ENCODE results near the gene SELENOP. TPM values are rescaled to one million over a fixed set of nuclear protein-coding genes. Genes with fewer than 3 reads are reported as not detected.
"Not testable (repeated sequence)": the region's sequence is repeated elsewhere in the genome, so short reads cannot be mapped to it uniquely, and the experiment has no call there.

SELENOP gene
- total RNA-seq, 1 donor from 2014 or later = 0.20 TPM

DNA sequence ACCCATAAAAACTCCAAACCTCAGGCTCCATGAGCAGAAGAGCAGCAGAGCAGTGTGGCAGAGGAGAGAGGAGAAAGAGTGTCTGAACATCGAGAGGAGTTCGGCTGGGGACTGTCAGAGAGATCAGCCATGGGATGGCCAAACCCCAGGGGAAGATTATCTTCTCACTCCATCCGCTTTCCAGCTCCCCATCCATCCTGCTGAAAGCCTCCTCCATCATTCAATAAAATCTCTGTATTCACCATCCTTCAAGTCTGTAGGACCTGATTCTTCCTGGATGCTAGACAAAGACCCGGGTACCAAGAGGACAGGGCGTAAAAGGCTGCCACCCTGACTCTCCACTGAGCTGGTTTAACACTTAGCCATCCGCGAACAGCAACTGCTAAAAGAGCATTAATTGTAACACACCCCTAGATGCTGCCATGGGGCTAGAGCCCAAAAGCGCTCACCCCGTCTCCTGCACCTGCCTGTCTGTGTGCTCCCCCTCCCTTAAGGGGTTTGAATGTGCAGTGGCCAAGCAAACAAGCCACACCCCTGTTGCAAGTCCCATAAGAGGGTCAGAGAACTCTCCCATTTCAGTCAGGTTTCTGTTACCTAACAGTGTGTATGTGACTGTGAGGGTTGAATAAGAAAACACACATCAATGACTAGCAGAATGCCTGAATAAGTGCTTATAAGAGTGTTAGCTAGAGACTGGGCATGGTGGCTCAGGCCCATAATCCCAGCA lies 13.9 kb upstream of the SELENOP start:
- H3K27me3 Mint-ChIP-seq (ENCODE audit: low read depth) = peaks cover 10% of the 10 kb centered on the region
- H3K4me1 Mint-ChIP-seq (ENCODE audit: low read depth) = peaks cover 13% of the 10 kb centered on the region
- H3K27ac Mint-ChIP-seq (ENCODE audit: unreplicated experiment) = no peak overlapping the region
- no peaks in the 10 kb centered on the region for H3K9me3 Mint-ChIP-seq (ENCODE audit: low read depth)
- H3K4me3 Mint-ChIP-seq (ENCODE audit: unreplicated experiment) = no peak overlapping the region
- no peak for DNase-seq (ENCODE audit: low spot score)
- TF ChIP-seq, protein P1, sequence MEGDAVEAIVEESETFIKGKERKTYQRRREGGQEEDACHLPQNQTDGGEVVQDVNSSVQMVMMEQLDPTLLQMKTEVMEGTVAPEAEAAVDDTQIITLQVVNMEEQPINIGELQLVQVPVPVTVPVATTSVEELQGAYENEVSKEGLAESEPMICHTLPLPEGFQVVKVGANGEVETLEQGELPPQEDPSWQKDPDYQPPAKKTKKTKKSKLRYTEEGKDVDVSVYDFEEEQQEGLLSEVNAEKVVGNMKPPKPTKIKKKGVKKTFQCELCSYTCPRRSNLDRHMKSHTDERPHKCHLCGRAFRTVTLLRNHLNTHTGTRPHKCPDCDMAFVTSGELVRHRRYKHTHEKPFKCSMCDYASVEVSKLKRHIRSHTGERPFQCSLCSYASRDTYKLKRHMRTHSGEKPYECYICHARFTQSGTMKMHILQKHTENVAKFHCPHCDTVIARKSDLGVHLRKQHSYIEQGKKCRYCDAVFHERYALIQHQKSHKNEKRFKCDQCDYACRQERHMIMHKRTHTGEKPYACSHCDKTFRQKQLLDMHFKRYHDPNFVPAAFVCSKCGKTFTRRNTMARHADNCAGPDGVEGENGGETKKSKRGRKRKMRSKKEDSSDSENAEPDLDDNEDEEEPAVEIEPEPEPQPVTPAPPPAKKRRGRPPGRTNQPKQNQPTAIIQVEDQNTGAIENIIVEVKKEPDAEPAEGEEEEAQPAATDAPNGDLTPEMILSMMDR (IDR thresholded peaks at IDR 0.05) = no peak
- H3K36me3 Mint-ChIP-seq (ENCODE audit: low read depth) = no peaks in the 10 kb centered on the region

DNA sequence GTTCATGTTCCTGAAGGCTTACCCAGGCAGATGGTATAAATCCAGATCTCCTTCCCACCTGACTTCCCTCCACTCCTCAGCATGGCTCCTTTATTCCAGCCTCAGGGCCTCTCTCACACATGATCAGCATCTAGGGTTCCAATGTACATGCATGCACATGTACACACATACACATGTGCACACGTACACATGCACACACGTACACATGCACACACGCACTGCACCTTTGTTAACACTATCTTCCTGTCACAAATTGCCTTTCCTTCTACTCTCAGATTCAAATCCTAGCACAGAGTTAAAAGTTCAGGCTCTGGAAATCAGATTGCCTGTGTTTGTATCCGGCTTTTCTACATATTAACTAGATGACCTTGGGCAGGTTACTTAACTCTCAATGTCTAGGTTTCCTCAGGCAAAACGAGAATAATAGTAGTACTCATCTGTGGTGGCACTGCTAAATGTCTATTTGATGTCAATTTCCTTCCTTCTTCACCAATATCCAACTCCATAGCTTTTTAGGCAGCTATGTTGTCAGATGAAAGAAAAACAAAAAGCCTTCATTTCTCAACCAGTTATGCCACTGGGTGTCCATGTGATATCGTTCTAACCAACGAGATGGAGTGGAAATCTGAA lies 12.8 kb upstream of the SELENOP start:
- Mint-ChIP-seq H3K36me3 (ENCODE audit: low read depth) (no peaks in the 10 kb centered on the region), H3K4me1 (ENCODE audit: low read depth) (peaks cover 13% of the 10 kb centered on the region), H3K27me3 (ENCODE audit: low read depth) (peaks cover 10% of the 10 kb centered on the region), H3K27ac (ENCODE audit: unreplicated experiment) (no peak overlapping the region), H3K4me3 (ENCODE audit: unreplicated experiment) (no peak overlapping the region), H3K9me3 (ENCODE audit: low read depth) (no peaks in the 10 kb centered on the region)
- no peak for DNase-seq (ENCODE audit: low spot score)
- TF ChIP-seq, protein P1 (IDR thresholded peaks at IDR 0.05) = no peak

DNA sequence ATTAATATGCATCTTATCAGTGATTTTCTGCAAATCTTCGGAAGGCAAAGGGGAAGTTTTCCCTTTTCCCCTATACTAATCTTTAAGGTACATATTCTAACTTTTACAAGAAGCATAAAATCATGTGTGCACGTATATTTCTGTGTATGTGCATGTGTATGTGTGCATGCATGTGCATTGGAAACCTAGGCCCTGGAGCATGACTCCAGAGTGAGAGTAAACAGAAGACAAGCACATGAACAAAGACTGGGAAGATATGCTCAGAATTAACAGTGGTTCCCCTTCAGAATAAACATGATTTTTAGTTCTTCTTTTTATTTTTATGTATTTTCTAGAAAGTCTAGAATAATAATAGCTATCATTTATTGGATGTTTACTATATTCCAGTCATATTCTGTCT lies 10.9 kb upstream of the SELENOP start:
- no peaks in the 10 kb centered on the region for H3K36me3 Mint-ChIP-seq (ENCODE audit: low read depth)
- H3K4me3 Mint-ChIP-seq (ENCODE audit: unreplicated experiment) = no peak overlapping the region
- no peak overlapping the region for H3K27ac Mint-ChIP-seq (ENCODE audit: unreplicated experiment)
- no peak for DNase-seq (ENCODE audit: low spot score)
- H3K9me3 Mint-ChIP-seq (ENCODE audit: low read depth) = no peaks in the 10 kb centered on the region
- H3K4me1 Mint-ChIP-seq (ENCODE audit: low read depth) = peaks cover 3% of the 10 kb centered on the region
- TF ChIP-seq, protein P1 (IDR thresholded peaks at IDR 0.05) = no peak
- peaks cover 10% of the 10 kb centered on the region for H3K27me3 Mint-ChIP-seq (ENCODE audit: low read depth)

DNA sequence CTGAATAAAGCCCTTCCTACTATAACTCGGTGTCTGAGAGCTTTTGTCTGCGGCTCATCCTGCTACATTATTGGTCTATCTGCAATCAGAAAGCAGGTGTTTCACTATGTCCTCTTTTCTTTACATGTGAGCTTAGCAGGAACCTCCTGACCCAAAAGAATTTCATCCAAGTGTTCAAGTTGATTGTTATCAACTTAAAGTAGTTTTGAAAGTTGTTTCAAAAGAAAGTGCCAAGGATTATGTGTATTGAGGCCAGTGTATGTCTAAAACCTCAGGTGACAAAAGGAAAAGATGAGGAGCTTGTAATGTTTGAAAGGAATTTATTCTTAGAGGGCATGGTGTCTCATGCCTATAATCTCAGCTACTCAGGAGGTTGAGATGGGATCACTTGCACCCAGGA lies 8.1 kb upstream of the SELENOP start:
- H3K27me3 Mint-ChIP-seq (ENCODE audit: low read depth) = peaks cover 8% of the 10 kb centered on the region
- TF ChIP-seq, protein P1 (IDR thresholded peaks at IDR 0.05) = no peak
- no peaks in the 10 kb centered on the region for H3K36me3 Mint-ChIP-seq (ENCODE audit: low read depth)
- H3K27ac Mint-ChIP-seq (ENCODE audit: unreplicated experiment) = no peak overlapping the region
- DNase-seq (ENCODE audit: low spot score) = no peak
- no peak overlapping the region for H3K4me3 Mint-ChIP-seq (ENCODE audit: unreplicated experiment)
- H3K4me1 Mint-ChIP-seq (ENCODE audit: low read depth) = no peaks in the 10 kb centered on the region
- H3K9me3 Mint-ChIP-seq (ENCODE audit: low read depth) = no peaks in the 10 kb centered on the region

DNA sequence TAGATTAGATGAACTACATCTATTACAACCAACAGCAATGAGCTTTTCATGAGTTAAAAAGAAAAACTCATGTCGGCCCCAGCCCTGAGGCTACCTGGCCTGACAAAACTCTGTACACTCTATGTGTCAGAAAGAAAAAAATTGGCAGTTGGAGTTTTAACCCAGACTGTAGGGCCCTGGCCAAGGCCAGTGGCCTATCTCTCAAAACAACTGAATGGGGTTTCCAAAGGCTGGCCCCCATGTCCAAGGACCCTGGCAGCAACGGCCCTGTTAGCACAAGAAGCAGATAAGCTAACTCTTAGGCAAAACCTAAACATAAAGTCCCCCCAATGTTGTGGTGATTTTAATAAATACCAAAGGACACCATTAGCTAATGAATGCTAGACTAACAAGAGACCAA lies 4.9 kb upstream of the SELENOP start:
- not testable (repeated sequence) for DNase-seq (ENCODE audit: low spot score); H3K9me3 Mint-ChIP-seq (ENCODE audit: low read depth); H3K27ac Mint-ChIP-seq (ENCODE audit: unreplicated experiment); H3K36me3 Mint-ChIP-seq (ENCODE audit: low read depth); H3K27me3 Mint-ChIP-seq (ENCODE audit: low read depth); H3K4me1 Mint-ChIP-seq (ENCODE audit: low read depth); H3K4me3 Mint-ChIP-seq (ENCODE audit: unreplicated experiment)

DNA sequence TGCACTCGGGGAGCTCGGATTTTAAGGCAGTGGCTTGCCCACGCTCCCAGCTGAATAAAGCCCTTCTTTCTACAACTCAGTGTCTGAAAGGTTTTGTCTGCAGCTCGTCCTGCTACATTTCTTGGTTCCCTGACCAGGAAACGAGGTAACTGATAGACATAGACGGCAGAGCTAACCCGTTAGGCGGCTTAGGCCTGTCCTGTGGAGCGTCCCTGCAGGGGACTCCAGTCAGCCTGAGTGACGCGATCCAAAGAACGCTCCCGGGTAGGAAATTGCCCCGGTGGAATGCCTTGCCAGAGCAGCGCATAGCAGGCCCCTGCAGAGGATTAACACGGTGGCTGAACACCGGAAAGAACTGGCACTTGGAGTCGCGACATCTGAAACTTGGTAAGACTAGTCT lies 1.8 kb upstream of the SELENOP start:
- no peaks in the 10 kb centered on the region for H3K9me3 Mint-ChIP-seq (ENCODE audit: low read depth)
- H3K36me3 Mint-ChIP-seq (ENCODE audit: low read depth) = no peaks in the 10 kb centered on the region
- no peak for DNase-seq (ENCODE audit: low spot score)
- no peak overlapping the region for H3K27ac Mint-ChIP-seq (ENCODE audit: unreplicated experiment)
- H3K27me3 Mint-ChIP-seq (ENCODE audit: low read depth) = peaks cover 3% of the 10 kb centered on the region
- no peaks in the 10 kb centered on the region for H3K4me1 Mint-ChIP-seq (ENCODE audit: low read depth)
- H3K4me3 Mint-ChIP-seq (ENCODE audit: unreplicated experiment) = no peak overlapping the region
- TF ChIP-seq, protein P1 (IDR thresholded peaks at IDR 0.05) = no peak

Data from chondrocyte (in vitro differentiated cells).